ENCODE measurements around the gene NT5C1B. TPM values are rescaled to one million over a fixed set of nuclear protein-coding genes. Genes with fewer than 3 reads are reported as not detected.
A peak's percentile ranks its signal among the peaks of the same experiment; 100 is the strongest.

The NT5C1B gene
- total RNA-seq, 1 donor from 2014 or later: not detected

- H3K27ac ChIP-seq (ENCODE audit: low read depth, low read length): no peak overlapping the region
- no peaks in the 10 kb centered on the region for H3K9me3 ChIP-seq (ENCODE audit: control insufficient read depth in 3 of 3, low read length in 3 of 3)
- H3K9ac ChIP-seq (ENCODE audit: low read depth in 1 of 3, low read length in 3 of 3): no peak overlapping the region
- H3K36me3 ChIP-seq (ENCODE audit: control insufficient read depth in 3 of 3, insufficient read depth in 3 of 3, low read length in 3 of 3): no peaks in the 10 kb centered on the region
- no peaks in the 10 kb centered on the region for H3K27me3 ChIP-seq (ENCODE audit: control insufficient read depth in 3 of 3, insufficient read depth in 3 of 3, low read length in 3 of 3)
- H3K4me3 ChIP-seq (ENCODE audit: low read length in 3 of 3): no peak overlapping the region
- peaks cover 27 to 36% (median 30%) of the 10 kb centered on the region in 3 donors for H3K4me1 ChIP-seq (ENCODE audit: control insufficient read depth in 3 of 3, insufficient read depth in 3 of 3, low read length in 3 of 3)
Observed at GRCh38 chr2:18522484-18523146, 66.8 kb downstream of the NT5C1B start.

DNA sequence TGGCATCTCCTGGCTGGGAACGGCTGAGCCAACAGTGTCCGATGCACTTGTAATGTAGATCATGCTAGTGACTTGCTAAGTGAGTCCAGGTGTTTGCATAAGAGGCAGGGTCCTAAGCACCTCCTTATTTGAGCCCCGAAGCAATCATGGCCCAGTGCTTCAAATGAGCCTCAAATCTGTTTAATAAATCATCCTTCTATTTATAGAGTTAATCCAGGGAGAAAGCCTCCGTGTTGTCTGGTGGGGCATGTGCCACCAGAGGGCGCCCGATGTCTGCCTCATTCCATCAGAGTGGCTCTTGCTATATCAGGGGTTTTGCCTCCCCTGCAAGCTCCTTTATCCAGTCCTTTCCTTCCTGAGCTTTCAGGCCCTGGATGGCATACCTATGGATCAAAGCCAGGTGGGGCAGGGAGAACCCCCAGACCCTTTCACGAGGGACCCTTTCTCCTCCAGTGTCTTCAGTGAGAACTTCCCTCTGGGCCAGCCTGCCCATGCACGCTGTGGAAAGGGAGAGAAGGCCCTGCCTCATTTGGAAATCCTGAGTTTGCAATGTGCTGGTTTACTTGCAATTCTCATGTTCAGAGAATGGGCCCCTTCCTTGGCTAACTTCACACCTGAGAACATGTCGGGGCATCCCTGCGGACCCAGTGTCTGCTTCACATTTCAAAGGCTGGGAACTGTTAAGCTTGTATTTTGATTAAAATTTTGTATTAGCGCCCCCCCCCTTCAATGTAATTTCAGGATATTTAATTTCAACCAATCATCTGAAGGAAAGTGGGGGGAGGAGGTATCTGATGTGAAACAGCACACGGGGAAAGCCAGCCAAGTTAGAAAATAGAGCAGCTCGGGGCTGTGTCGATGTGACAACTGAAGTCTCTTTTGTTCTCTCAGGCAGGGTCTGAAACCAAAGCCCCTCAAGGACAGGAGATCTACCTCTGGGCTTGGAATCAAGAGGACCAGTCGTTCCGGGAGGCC lies 68.6 kb downstream of the NT5C1B start:
- Histone ChIP-seq H3K9ac (ENCODE audit: low read depth in 1 of 3, low read length in 3 of 3) (peak overlapping the region in 1 of 3 donors; percentile 68), H3K4me3 (ENCODE audit: low read length in 3 of 3) (peak overlapping the region in 2 of 3 donors; percentile 13 to 52), H3K27me3 (ENCODE audit: control insufficient read depth in 3 of 3, insufficient read depth in 3 of 3, low read length in 3 of 3) (no peaks in the 10 kb centered on the region), H3K4me1 (ENCODE audit: control insufficient read depth in 3 of 3, insufficient read depth in 3 of 3, low read length in 3 of 3) (peaks cover 25 to 33% (median 28%) of the 10 kb centered on the region in 3 donors), H3K36me3 (ENCODE audit: control insufficient read depth in 3 of 3, insufficient read depth in 3 of 3, low read length in 3 of 3) (no peaks in the 10 kb centered on the region), H3K27ac (ENCODE audit: low read depth, low read length) (peak overlapping the region; percentile 27), H3K9me3 (ENCODE audit: control insufficient read depth in 3 of 3, low read length in 3 of 3) (no peaks in the 10 kb centered on the region)

DNA sequence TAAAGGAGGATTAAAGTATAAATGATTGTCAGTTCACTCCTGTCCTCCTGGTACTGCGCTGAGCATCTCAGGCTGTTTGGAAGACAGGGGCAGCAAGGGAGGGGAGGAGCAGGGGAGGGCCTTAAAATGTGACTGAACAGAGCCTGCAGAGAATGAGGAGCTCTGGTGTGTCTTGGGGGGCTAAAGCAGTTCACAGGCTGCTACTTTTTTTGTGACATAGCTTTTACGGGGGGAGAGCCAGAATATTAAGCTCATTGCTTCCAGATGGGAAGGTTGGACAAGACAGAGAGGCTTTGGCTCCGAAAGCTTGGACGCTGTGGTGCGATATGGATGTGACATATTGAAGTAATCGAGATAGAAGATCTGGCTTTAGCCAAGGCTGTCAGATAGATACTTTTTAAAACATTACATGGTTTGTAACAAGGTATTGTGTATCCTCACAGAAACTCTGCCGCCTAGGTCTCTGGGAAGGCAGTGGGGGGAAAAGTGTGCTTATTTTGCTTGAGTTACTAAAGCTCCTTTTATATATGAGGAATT lies 69.4 kb downstream of the NT5C1B start:
- Histone ChIP-seq H3K4me3 (ENCODE audit: low read length in 3 of 3) (peak overlapping the region in 2 of 3 donors; percentile 13 to 52), H3K27ac (ENCODE audit: low read depth, low read length) (peak overlapping the region; percentile 27)

GRCh38 chr2:18518116-18519111 lies 71.0 kb downstream of the NT5C1B start:
- H3K27me3 ChIP-seq (ENCODE audit: control insufficient read depth in 3 of 3, insufficient read depth in 3 of 3, low read length in 3 of 3): no peaks in the 10 kb centered on the region
- peaks cover 22 to 26% (median 22%) of the 10 kb centered on the region in 3 donors for H3K4me1 ChIP-seq (ENCODE audit: control insufficient read depth in 3 of 3, insufficient read depth in 3 of 3, low read length in 3 of 3)
- H3K9ac ChIP-seq (ENCODE audit: low read depth in 1 of 3, low read length in 3 of 3): peak overlapping the region in 2 of 3 donors; percentile 16 to 28
- no peaks in the 10 kb centered on the region for H3K36me3 ChIP-seq (ENCODE audit: control insufficient read depth in 3 of 3, insufficient read depth in 3 of 3, low read length in 3 of 3)
- peak overlapping the region; percentile 45 for H3K27ac ChIP-seq (ENCODE audit: low read depth, low read length)
- H3K4me3 ChIP-seq (ENCODE audit: low read length in 3 of 3): peak overlapping the region in 2 of 3 donors; percentile 9 to 27
- H3K9me3 ChIP-seq (ENCODE audit: control insufficient read depth in 3 of 3, low read length in 3 of 3): no peaks in the 10 kb centered on the region

More for the DNA sequence above, 69.4 kb downstream of the NT5C1B start:
- Histone ChIP-seq H3K9ac (ENCODE audit: low read depth in 1 of 3, low read length in 3 of 3) (peak overlapping the region in 1 of 3 donors; percentile 68), H3K4me1 (ENCODE audit: control insufficient read depth in 3 of 3, insufficient read depth in 3 of 3, low read length in 3 of 3) (peaks cover 22 to 28% (median 22%) of the 10 kb centered on the region in 3 donors), H3K27me3 (ENCODE audit: control insufficient read depth in 3 of 3, insufficient read depth in 3 of 3, low read length in 3 of 3) (no peaks in the 10 kb centered on the region), H3K9me3 (ENCODE audit: control insufficient read depth in 3 of 3, low read length in 3 of 3) (no peaks in the 10 kb centered on the region), H3K36me3 (ENCODE audit: control insufficient read depth in 3 of 3, insufficient read depth in 3 of 3, low read length in 3 of 3) (no peaks in the 10 kb centered on the region)

DNA sequence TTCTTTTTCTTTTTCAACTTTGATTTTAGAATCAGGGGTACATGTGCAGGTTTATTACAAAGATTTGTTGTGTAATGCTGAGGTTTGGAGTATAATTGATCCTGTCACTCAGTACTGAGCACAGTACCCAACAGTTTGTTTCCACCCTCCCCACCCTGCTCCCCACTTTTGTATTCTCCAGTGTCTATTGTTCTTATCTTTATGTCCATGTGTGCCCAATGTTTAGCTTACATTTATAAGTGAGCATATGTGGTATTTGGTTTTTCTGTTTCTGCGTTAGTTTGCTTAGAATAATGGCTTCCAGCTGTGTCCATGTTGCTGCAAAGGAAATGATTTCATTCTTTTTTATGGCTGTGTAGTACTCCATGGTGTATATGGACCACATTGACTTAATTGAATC lies 72.0 kb downstream of the NT5C1B start:
- Histone ChIP-seq H3K4me1 (ENCODE audit: control insufficient read depth in 3 of 3, insufficient read depth in 3 of 3, low read length in 3 of 3) (peaks cover 22 to 26% (median 22%) of the 10 kb centered on the region in 3 donors), H3K27me3 (ENCODE audit: control insufficient read depth in 3 of 3, insufficient read depth in 3 of 3, low read length in 3 of 3) (no peaks in the 10 kb centered on the region), H3K36me3 (ENCODE audit: control insufficient read depth in 3 of 3, insufficient read depth in 3 of 3, low read length in 3 of 3) (no peaks in the 10 kb centered on the region), H3K4me3 (ENCODE audit: low read length in 3 of 3) (no peak overlapping the region), H3K9me3 (ENCODE audit: control insufficient read depth in 3 of 3, low read length in 3 of 3) (no peaks in the 10 kb centered on the region), H3K9ac (ENCODE audit: low read depth in 1 of 3, low read length in 3 of 3) (no peak overlapping the region), H3K27ac (ENCODE audit: low read depth, low read length) (no peak overlapping the region)

- no peak overlapping the region for H3K4me3 ChIP-seq (ENCODE audit: low read length in 3 of 3)
Observed at GRCh38 chr2:18516112-18516511, 73.3 kb downstream of the NT5C1B start.

GRCh38 chr2:18514526-18515461 lies 74.6 kb downstream of the NT5C1B start:
- no peak overlapping the region for H3K9ac ChIP-seq (ENCODE audit: low read depth in 1 of 3, low read length in 3 of 3)

More at GRCh38 chr2:18516112-18516511, 73.3 kb downstream of the NT5C1B start:
- H3K36me3 ChIP-seq (ENCODE audit: control insufficient read depth in 3 of 3, insufficient read depth in 3 of 3, low read length in 3 of 3): no peaks in the 10 kb centered on the region
- no peaks in the 10 kb centered on the region for H3K27me3 ChIP-seq (ENCODE audit: control insufficient read depth in 3 of 3, insufficient read depth in 3 of 3, low read length in 3 of 3)
- H3K9ac ChIP-seq (ENCODE audit: low read depth in 1 of 3, low read length in 3 of 3): no peak overlapping the region
- H3K27ac ChIP-seq (ENCODE audit: low read depth, low read length): no peak overlapping the region
- H3K4me1 ChIP-seq (ENCODE audit: control insufficient read depth in 3 of 3, insufficient read depth in 3 of 3, low read length in 3 of 3): peaks cover 19 to 26% (median 22%) of the 10 kb centered on the region in 3 donors
- H3K9me3 ChIP-seq (ENCODE audit: control insufficient read depth in 3 of 3, low read length in 3 of 3): no peaks in the 10 kb centered on the region

More at GRCh38 chr2:18514526-18515461, 74.6 kb downstream of the NT5C1B start:
- Histone ChIP-seq H3K27ac (ENCODE audit: low read depth, low read length) (no peak overlapping the region), H3K9me3 (ENCODE audit: control insufficient read depth in 3 of 3, low read length in 3 of 3) (no peaks in the 10 kb centered on the region), H3K4me3 (ENCODE audit: low read length in 3 of 3) (no peak overlapping the region), H3K4me1 (ENCODE audit: control insufficient read depth in 3 of 3, insufficient read depth in 3 of 3, low read length in 3 of 3) (peaks cover 11 to 15% (median 13%) of the 10 kb centered on the region in 3 donors), H3K36me3 (ENCODE audit: control insufficient read depth in 3 of 3, insufficient read depth in 3 of 3, low read length in 3 of 3) (no peaks in the 10 kb centered on the region), H3K27me3 (ENCODE audit: control insufficient read depth in 3 of 3, insufficient read depth in 3 of 3, low read length in 3 of 3) (no peaks in the 10 kb centered on the region)

Data from skeletal muscle tissue (tissue), 4 donors.